IPS DF 6.9 (cell line): Measurements from ENCODE around the gene ANAPC4.

Source experiments
- DNase-seq: peaks from one replicate; pipeline ENCODE4 v3.0.0-alpha.2; 2013; ENCODE audit warnings: low read depth, low spot score
- H3K27ac ChIP-seq: one replicate; pipeline ENCODE4 v1.5.1; 2013; ENCODE audit warnings: low read length, control low read depth
- H3K27me3 ChIP-seq: 2 replicates; pipeline ENCODE4 v1.6.1; 2013; ENCODE audit warnings: mild to moderate bottlenecking, low read length; ENCODE audit not compliant: control insufficient read depth, insufficient read depth
- H3K36me3 ChIP-seq: 2 replicates; pipeline ENCODE4 v1.6.1; 2013; ENCODE audit warnings: low read length; ENCODE audit not compliant: control insufficient read depth, insufficient read depth
- H3K4me1 ChIP-seq: 2 replicates; pipeline ENCODE4 v1.6.1; 2013; ENCODE audit warnings: low read length; ENCODE audit not compliant: control insufficient read depth, insufficient read depth
- H3K4me3 ChIP-seq: 2 replicates; pipeline ENCODE4 v1.5.1; 2013; ENCODE audit warnings: mild to moderate bottlenecking, low read length
- H3K9me3 ChIP-seq: 2 replicates; pipeline ENCODE4 v1.6.1; 2013; ENCODE audit warnings: low read length, inconsistent platforms; ENCODE audit not compliant: control insufficient read depth, insufficient read depth
- WGBS: extraction: QIAGEN DNeasy Blood & Tissue Kit; methylation state at CpG from one replicate; pipeline ENCODE4 v1.1.7; 2013; ENCODE audit warnings: mixed read lengths, missing lambda C conversion rate; ENCODE audit not compliant: insufficient read length, insufficient coverage; 5-methylcytosine and 5-hydroxymethylcytosine counted together

Gene ANAPC4

DNA sequence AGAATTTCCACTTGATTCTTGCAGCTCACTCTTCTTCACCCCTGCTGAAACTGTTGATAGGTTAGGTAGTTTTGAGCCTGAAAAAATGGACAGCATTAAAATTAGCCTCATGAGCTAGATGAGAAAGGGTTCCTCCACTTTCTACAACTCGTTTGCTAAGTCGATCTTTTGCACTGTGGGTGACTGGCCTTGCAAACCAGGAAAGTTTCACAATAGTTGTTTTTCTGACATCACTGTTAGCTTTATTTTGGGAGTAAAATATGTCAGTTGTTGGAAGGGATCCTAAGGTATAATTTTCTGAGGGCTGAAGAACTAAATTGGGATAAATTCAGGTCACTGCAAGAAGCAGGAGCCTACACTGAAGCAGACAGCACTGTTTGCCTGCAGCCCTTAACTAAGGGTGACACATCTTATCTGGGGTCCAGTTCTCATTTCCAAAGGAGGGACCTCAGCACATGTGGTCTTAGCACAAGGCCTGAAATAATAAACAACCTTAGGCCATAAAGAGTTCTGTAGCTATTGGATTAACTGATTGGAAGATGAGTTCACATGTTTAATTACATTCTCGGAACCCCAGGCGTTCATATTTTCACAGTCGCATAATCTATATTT is 29.1 kb downstream of the ANAPC4 start:
- Histone ChIP-seq H3K4me1 (no peaks in the 10 kb centered on the region), H3K27me3 (no peaks in the 10 kb centered on the region), H3K27ac (no peak overlapping the region), H3K4me3 (no peak overlapping the region), H3K9me3 (no peaks in the 10 kb centered on the region), H3K36me3 (peaks cover 7% of the 10 kb centered on the region; the same call in 1 of the 2 replicates)
- WGBS: no CpG with 5 or more reads among the region's 5 CpGs
- DNase-seq: no peak

DNA sequence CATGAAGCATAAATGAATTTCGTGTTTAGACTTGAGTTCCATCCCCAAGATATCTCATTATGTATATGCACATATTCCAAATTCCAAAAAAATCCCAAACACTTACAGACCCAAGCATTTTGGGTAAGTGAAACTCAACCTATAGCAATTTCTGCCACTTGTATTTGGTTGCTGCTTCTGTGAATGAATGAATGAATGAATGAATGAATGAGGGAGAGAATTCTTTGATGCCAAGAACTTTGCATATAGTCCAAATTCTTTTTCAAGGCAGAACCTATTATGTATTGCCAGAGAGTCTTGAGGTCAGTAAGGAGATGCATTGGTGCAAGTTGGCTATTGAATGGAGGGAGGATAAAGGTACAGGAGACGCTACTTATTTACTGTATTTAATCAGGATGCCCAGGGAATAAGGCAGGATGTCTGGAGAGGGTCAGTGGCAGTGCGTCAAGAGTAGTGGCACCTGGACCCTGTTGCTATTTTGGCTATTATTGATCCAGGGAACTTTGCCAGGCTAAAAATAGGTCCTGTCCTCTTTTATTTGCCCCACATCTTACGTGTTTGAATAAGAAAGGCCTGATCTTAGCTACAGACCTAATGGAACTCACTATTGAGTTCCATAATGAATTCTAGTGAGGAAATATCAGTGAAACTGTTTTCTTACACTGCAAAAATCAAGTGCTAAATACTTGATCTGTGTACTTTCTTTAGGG is 33.9 kb downstream of the ANAPC4 start:
- WGBS: no CpG with 5 or more reads among the region's 4 CpGs
- H3K27me3 ChIP-seq: no peaks in the 10 kb centered on the region
- DNase-seq: no peak
- peaks cover 9% of the 10 kb centered on the region; the same call in 1 of the 2 replicates for H3K36me3 ChIP-seq
- no peaks in the 10 kb centered on the region for H3K9me3 ChIP-seq
- H3K27ac ChIP-seq: no peak overlapping the region
- no peaks in the 10 kb centered on the region for H3K4me1 ChIP-seq
- no peak overlapping the region for H3K4me3 ChIP-seq

DNA sequence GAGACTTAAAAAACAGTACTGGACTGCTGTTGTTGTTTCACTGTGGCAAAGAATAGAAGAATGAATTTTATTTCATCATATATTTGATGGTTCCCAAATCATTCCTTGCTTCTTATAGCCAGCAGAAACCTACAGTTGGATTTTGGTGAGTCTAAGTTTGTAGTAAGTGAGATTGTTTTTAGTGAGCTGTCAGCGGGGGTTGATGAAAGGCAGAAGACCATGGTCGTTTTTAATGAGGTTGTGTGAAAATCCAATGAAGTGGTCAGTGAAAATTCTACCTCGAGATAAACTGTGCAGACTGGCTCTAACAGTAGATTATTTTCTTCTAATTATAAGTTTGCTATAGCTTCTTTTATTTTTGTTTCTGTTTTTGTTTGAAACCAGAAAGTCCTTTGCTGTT is 36.2 kb downstream of the ANAPC4 start:
- H3K36me3 ChIP-seq: peaks cover 5% of the 10 kb centered on the region; the same call in 1 of the 2 replicates
- H3K9me3 ChIP-seq: no peaks in the 10 kb centered on the region
- WGBS: 100% methylated on average over 2 of the region's 3 CpGs
- no peak overlapping the region for H3K4me3 ChIP-seq
- H3K4me1 ChIP-seq: no peaks in the 10 kb centered on the region
- no peak for DNase-seq
- H3K27ac ChIP-seq: no peak overlapping the region
- no peaks in the 10 kb centered on the region for H3K27me3 ChIP-seq

DNA sequence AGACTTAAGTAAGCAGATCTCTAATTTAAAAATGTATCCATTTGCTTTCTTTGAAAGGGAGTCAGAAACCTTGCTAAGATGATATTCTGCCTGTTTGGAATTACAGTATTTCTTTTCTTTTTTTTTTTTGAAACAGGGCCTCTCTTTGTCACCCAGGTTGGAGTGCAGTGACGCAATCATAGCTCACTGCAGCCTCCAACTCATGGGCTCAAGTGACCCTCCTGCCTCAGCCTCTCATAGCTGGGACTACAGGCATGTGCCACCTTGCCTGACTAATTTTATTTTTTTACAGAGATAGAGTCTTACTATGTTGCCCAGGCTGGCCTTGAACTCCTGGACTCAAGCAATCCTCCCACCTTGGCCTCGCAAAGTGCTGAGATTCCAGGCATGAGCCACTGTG is 40.0 kb downstream of the ANAPC4 start:
- WGBS: no CpG with 5 or more reads among the region's 2 CpGs
- H3K36me3 ChIP-seq: no peaks in the 10 kb centered on the region; the same call in 1 of the 2 replicates

DNA sequence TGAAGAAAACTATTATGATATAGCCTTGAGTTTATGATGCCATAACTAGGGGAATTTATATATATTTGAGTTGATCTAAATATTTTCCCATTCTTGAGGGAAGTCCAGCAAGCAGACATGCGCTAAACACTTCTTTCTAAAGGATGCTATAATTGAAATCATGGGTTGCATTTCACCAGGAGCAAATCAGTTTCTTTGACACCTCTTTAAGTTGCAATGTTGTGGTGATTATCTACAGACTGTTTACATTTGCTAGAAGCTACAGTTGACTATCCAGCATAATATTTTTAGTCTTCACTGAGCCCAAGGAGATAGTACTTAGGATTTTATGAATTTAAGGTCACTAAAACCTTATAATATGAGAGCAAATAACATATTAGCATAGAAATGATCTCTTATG is 43.9 kb downstream of the ANAPC4 start:
- Histone ChIP-seq H3K27ac (no peak overlapping the region), H3K9me3 (no peaks in the 10 kb centered on the region)
- WGBS: no CpG with 5 or more reads among the region's 1 CpG

More for the DNA sequence above, 40.0 kb downstream of the ANAPC4 start:
- H3K4me3 ChIP-seq: no peak overlapping the region
- DNase-seq: no peak
- H3K27me3 ChIP-seq: no peaks in the 10 kb centered on the region
- no peaks in the 10 kb centered on the region for H3K4me1 ChIP-seq
- H3K27ac ChIP-seq: no peak overlapping the region
- H3K9me3 ChIP-seq: no peaks in the 10 kb centered on the region

DNA sequence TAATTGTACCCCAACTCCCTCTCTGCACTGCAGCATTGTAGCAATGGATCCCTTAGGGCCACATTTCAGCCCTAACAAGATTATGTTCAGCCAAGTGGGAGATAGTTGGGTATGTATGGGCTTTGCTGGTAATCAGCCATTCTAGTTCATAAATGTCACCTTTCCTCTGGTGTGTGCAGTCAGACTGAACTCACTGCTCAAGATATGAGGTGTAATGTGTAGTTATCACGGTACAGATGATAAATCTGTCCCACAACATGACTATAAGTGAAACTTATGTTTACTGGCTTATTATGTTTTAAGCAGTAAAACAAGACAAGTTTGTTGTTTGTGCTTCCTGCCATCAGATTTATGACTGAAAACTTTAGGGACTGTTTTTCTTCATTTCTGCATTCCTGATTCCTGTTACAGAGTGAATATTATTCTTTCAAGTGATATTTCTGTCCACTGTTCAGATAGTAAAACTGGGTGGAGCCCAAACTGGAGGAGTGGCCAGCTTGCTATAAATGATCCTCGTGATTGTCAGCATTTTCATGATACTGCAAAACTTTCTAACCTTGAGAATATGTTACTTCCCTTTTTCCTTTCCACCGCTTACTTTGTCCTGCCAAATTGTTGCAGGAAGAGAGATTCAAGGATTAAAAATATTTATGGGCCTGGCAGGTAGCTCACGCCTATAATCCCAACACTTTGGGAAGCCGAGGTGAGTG is 44.9 kb downstream of the ANAPC4 start:
- H3K27ac ChIP-seq: no peak overlapping the region
- no CpG with 5 or more reads among the region's 5 CpGs for WGBS
- H3K4me3 ChIP-seq: no peak overlapping the region
- H3K9me3 ChIP-seq: no peaks in the 10 kb centered on the region
- DNase-seq: no peak
- no peaks in the 10 kb centered on the region; the same call in 1 of the 2 replicates for H3K36me3 ChIP-seq
- H3K27me3 ChIP-seq: no peaks in the 10 kb centered on the region
- no peaks in the 10 kb centered on the region for H3K4me1 ChIP-seq

More for the DNA sequence above, 43.9 kb downstream of the ANAPC4 start:
- H3K27me3 ChIP-seq: no peaks in the 10 kb centered on the region
- no peak overlapping the region for H3K4me3 ChIP-seq
- H3K36me3 ChIP-seq: no peaks in the 10 kb centered on the region; the same call in 1 of the 2 replicates
- DNase-seq: no peak
- H3K4me1 ChIP-seq: no peaks in the 10 kb centered on the region

DNA sequence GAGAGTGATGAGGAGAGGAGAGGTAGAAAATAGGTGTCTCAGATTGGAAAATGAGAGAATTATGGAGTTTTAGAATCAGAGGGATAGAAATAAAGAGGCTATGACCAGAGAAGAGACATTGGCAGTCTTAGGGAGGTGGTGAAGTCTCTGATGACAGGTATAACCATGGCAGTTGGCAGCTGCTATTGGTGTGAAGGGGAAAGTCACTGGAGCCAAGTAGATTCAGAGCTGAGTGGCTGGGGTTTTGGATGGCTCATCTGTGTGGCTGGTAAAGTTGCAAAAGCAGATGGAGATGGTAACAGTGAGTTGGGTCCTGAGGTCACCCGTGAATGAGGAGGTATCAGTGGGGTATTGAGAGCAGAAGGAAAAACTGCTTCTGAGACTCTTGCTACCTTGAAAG is 46.5 kb downstream of the ANAPC4 start:
- no peak for DNase-seq
- H3K4me1 ChIP-seq: no peaks in the 10 kb centered on the region
- H3K36me3 ChIP-seq: no peaks in the 10 kb centered on the region; the same call in 1 of the 2 replicates
- no peak overlapping the region for H3K4me3 ChIP-seq
- no peaks in the 10 kb centered on the region for H3K9me3 ChIP-seq
- no peak overlapping the region for H3K27ac ChIP-seq
- no peaks in the 10 kb centered on the region for H3K27me3 ChIP-seq
- no CpG with 5 or more reads among the region's 1 CpG for WGBS

DNA sequence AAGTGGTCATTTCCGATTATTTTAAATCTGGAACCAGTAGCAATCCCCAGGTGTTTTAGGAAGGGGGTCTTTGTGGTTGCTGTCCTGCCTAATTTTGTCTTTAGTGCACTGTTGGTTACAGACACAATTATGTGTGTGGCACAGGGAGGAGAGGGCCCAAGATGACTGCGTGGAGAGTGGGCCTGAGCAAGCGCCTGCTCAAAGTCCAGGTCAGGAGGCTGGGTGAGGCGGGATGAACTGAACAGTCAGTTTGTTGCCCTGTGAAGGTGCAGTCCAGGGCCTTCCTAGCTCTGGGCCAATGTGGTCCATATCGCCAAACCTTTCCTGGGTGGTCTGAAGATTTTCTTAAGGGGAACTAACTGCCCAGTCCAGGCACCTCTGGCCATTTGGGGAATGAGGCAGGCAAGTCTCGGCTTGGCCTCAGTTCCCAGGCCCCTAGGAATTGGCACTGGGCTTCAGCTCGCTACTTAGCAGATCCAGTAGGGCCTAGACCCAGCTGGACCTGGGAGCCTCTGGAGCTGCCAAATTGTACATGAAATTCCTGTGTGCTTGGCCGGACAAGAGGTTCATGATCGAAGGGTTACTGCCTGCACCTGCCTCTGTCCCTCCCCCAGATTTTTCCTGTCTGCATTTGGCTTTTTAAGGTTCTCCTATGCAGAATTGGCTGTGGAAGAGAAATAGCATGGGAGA is 47.6 kb downstream of the ANAPC4 start:
- no peak overlapping the region for H3K27ac ChIP-seq
- no peaks in the 10 kb centered on the region for H3K36me3 ChIP-seq
- H3K4me1 ChIP-seq: no peaks in the 10 kb centered on the region
- no peaks in the 10 kb centered on the region for H3K27me3 ChIP-seq
- no peaks in the 10 kb centered on the region for H3K9me3 ChIP-seq
- no peak for DNase-seq
- no peak overlapping the region for H3K4me3 ChIP-seq
- no CpG with 5 or more reads among the region's 9 CpGs for WGBS

DNA sequence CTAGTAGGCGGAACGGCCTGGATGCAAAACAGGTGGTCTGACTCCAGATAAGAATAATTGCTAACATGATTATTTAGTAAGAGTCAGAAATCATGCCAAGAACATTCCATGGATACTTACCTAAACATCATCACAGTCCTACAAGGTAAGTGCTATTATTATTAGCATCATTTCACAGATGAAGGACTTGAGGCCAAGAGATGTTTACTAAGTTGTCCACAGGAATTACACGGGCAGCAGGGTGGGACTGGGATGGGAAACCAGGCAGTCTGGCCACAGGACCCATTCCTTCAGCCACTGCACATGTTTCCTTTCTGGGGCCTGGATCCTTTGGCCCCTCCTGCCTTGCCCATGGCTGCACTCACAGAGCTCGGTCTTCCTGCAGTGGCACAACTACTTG is 48.3 kb downstream of the ANAPC4 start:
- Histone ChIP-seq H3K9me3 (no peaks in the 10 kb centered on the region), H3K4me3 (no peak overlapping the region), H3K36me3 (no peaks in the 10 kb centered on the region), H3K27ac (no peak overlapping the region), H3K27me3 (no peaks in the 10 kb centered on the region), H3K4me1 (no peaks in the 10 kb centered on the region)
- WGBS: no CpG with 5 or more reads among the region's 4 CpGs
- DNase-seq: no peak

DNA sequence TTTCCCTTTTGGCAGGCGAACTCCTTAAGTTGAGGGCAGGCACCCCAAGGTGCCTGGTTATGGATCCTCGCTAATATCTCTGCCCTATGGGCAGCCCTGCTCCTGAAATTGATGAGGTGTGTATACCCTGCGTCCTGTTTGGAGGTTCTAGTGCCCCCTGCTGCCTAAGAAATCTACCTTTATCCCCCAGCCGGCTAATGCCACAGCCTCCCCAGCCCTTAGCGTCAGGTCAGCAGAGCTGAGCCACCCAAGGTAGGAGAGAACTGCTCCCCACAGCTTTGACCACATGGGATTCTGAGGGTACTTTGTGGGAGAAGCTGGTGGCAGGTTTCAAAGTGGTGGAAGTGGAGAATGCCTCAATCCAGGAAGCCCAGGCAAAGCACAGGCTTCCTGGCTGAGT is 50.8 kb downstream of the ANAPC4 start:
- H3K9me3 ChIP-seq: no peaks in the 10 kb centered on the region
- no peak for DNase-seq
- no peaks in the 10 kb centered on the region for H3K36me3 ChIP-seq
- WGBS: no CpG with 5 or more reads among the region's 5 CpGs
- H3K4me3 ChIP-seq: no peak overlapping the region
- no peaks in the 10 kb centered on the region for H3K4me1 ChIP-seq
- no peak overlapping the region for H3K27ac ChIP-seq
- no peaks in the 10 kb centered on the region for H3K27me3 ChIP-seq
